Measurements from ENCODE around the gene MGAT5B. TPM values are rescaled to one million over a fixed set of nuclear protein-coding genes. Genes with fewer than 3 reads are reported as not detected.

MGAT5B gene
- total and polyA plus RNA-seq, 2 donors from 2014 or later, result 0.56 to 2.3 TPM

GRCh38 chr17:76886395-76886794 lies 18.2 kb downstream of the MGAT5B start:
- H3K9ac ChIP-seq (ENCODE audit: low read length in 3 of 3), result no peak overlapping the region
- no peaks in the 10 kb centered on the region for H3K4me1 ChIP-seq (ENCODE audit: control insufficient read depth in 2 of 3, insufficient read depth in 2 of 3, low read depth in 1 of 3, low read length in 3 of 3)
- DNase-seq (no peak), FAIRE-seq (no peak)
- H3K27ac ChIP-seq (ENCODE audit: low read depth in 2 of 2, low read length in 2 of 2), result no peak overlapping the region
- no peaks in the 10 kb centered on the region for H3K9me3 ChIP-seq (ENCODE audit: control insufficient read depth in 2 of 3, insufficient read depth in 1 of 3, low read length in 3 of 3)
- no peaks in the 10 kb centered on the region for H3K36me3 ChIP-seq (ENCODE audit: control insufficient read depth in 2 of 3, insufficient read depth in 3 of 3, low read length in 3 of 3)
- no peak for TF ChIP-seq CTCF (IDR thresholded peaks at IDR 0.05; ENCODE audit: borderline replicate concordance, extremely low read depth, insufficient read depth)
- no peaks in the 10 kb centered on the region for H3K27me3 ChIP-seq (ENCODE audit: control insufficient read depth, insufficient read depth, low read length)
- no peak overlapping the region for H3K4me3 ChIP-seq (ENCODE audit: low read length in 3 of 3)
- intact Hi-C loops (cut with DNase I), result no loop called here

DNA sequence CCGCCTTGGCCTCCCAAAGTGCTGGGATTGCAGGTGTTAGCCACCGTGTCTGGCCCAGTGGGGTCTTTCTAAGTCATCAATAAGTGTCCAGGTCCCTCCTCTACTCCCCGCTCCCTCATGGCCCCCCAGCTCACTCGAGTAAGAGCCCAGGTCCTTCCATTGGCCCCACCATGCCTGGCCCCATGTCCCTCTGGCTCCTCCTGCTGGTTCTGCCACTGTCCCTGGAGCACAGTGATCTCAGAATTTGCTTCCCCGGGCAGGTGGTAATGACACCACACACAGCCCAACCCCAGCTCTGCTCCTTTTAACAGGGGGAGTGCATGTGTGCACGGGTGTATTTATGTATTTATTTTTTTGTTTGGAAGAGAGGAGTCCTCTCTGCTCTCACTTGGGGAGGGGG lies 19.6 kb downstream of the MGAT5B start:
- Histone ChIP-seq H3K27ac (ENCODE audit: low read depth in 2 of 2, low read length in 2 of 2) (no peak overlapping the region), H3K27me3 (ENCODE audit: control insufficient read depth, insufficient read depth, low read length) (no peaks in the 10 kb centered on the region), H3K36me3 (ENCODE audit: control insufficient read depth in 2 of 3, insufficient read depth in 3 of 3, low read length in 3 of 3) (no peaks in the 10 kb centered on the region), H3K9me3 (ENCODE audit: control insufficient read depth in 2 of 3, insufficient read depth in 1 of 3, low read length in 3 of 3) (no peaks in the 10 kb centered on the region), H3K4me3 (ENCODE audit: low read length in 3 of 3) (no peak overlapping the region), H3K4me1 (ENCODE audit: control insufficient read depth in 2 of 3, insufficient read depth in 2 of 3, low read depth in 1 of 3, low read length in 3 of 3) (no peaks in the 10 kb centered on the region), H3K9ac (ENCODE audit: low read length in 3 of 3) (no peak overlapping the region)
- intact Hi-C loops (cut with DNase I), result no loop called here
- TF ChIP-seq CTCF (IDR thresholded peaks at IDR 0.05; ENCODE audit: borderline replicate concordance, extremely low read depth, insufficient read depth), result no peak
- DNase-seq (no peak), FAIRE-seq (no peak)

DNA sequence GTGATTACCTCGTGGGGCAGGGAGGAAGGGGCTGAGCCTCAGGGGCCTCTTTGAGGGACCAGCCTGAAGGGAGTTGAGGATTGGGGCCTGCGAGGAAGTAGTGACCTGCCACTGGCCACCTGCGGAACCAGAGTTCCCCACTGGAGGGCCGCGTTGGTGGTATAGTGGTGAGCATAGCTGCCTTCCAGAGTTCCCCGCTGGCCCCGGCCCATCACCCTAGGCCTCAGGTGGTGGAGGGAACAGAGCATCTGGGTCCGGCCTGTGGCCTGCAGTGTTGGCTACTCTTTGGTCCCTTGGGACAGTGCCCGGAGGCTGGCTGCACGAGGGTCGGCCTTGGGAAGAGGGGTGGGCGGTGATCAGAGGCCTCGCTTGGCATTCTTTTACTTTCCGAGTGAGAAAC lies 20.5 kb downstream of the MGAT5B start:
- no peak for TF ChIP-seq CTCF (IDR thresholded peaks at IDR 0.05; ENCODE audit: borderline replicate concordance, extremely low read depth, insufficient read depth)
- intact Hi-C loops (cut with DNase I), result no loop called here

DNA sequence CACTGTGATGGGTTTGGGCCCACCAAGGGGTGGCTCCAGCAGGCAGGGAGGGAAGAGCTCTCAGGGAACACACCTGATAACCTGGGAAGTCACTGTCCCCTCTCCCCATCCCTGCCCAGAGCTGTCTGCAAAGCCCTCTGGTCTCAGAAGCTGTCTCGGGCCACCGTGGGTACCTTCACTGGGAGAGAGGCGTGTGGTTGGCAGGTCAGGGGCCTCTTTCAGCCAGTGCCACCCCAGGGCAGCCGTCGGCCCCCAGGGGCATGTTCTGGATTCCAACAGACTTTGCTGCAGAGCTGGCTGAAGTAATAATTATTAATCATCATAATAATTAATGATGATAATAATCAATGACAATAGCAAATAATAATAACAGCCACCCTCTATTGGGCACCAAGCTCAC lies 21.1 kb downstream of the MGAT5B start:
- Histone ChIP-seq H3K36me3 (ENCODE audit: control insufficient read depth in 2 of 3, insufficient read depth in 3 of 3, low read length in 3 of 3) (no peaks in the 10 kb centered on the region), H3K27ac (ENCODE audit: low read depth in 2 of 2, low read length in 2 of 2) (no peak overlapping the region), H3K4me1 (ENCODE audit: control insufficient read depth in 2 of 3, insufficient read depth in 2 of 3, low read depth in 1 of 3, low read length in 3 of 3) (no peaks in the 10 kb centered on the region), H3K9ac (ENCODE audit: low read length in 3 of 3) (no peak overlapping the region), H3K9me3 (ENCODE audit: control insufficient read depth in 2 of 3, insufficient read depth in 1 of 3, low read length in 3 of 3) (no peaks in the 10 kb centered on the region), H3K27me3 (ENCODE audit: control insufficient read depth, insufficient read depth, low read length) (no peaks in the 10 kb centered on the region), H3K4me3 (ENCODE audit: low read length in 3 of 3) (no peak overlapping the region)
- no peak for TF ChIP-seq CTCF (IDR thresholded peaks at IDR 0.05; ENCODE audit: borderline replicate concordance, extremely low read depth, insufficient read depth)
- intact Hi-C loops (cut with DNase I), result no loop called here
- DNase-seq (no peak), FAIRE-seq (no peak)

More for the DNA sequence above, 20.5 kb downstream of the MGAT5B start:
- Histone ChIP-seq H3K27ac (ENCODE audit: low read depth in 2 of 2, low read length in 2 of 2) (no peak overlapping the region), H3K4me3 (ENCODE audit: low read length in 3 of 3) (no peak overlapping the region), H3K27me3 (ENCODE audit: control insufficient read depth, insufficient read depth, low read length) (no peaks in the 10 kb centered on the region), H3K4me1 (ENCODE audit: control insufficient read depth in 2 of 3, insufficient read depth in 2 of 3, low read depth in 1 of 3, low read length in 3 of 3) (no peaks in the 10 kb centered on the region), H3K9ac (ENCODE audit: low read length in 3 of 3) (no peak overlapping the region), H3K36me3 (ENCODE audit: control insufficient read depth in 2 of 3, insufficient read depth in 3 of 3, low read length in 3 of 3) (no peaks in the 10 kb centered on the region), H3K9me3 (ENCODE audit: control insufficient read depth in 2 of 3, insufficient read depth in 1 of 3, low read length in 3 of 3) (no peaks in the 10 kb centered on the region)
- DNase-seq (no peak), FAIRE-seq (no peak)
